ENCODE results near the gene ASXL1.

- TF ChIP-seq JUNB (IDR thresholded peaks at IDR 0.05) (no peak), REST (IDR thresholded peaks at IDR 0.05; ENCODE audit: low read depth, low read length) (no peak), CTCF (IDR thresholded peaks at IDR 0.05 in 2 of 3, conservative IDR thresholded peaks at IDR 0.05 in 1 of 3; ENCODE audit: control insufficient read depth in 2 of 3, extremely low read depth in 1 of 3, insufficient read depth in 1 of 3, low read depth in 3 of 3, low read length in 3 of 3) (no peak), MYC (IDR thresholded peaks at IDR 0.05; ENCODE audit: insufficient read depth, insufficient read length, insufficient replicate concordance, low read length, severe bottlenecking) (no peak), NR2C2 (IDR thresholded peaks at IDR 0.05; ENCODE audit: borderline replicate concordance, control insufficient read depth, insufficient read length, low read depth) (no peak), GABPA (IDR thresholded peaks at IDR 0.05; ENCODE audit: low read depth) (no peak), POLR2AphosphoS5 (IDR thresholded peaks at IDR 0.05; ENCODE audit: low read length) (no peak), BHLHE40 (IDR thresholded peaks at IDR 0.05; ENCODE audit: borderline replicate concordance in 1 of 2, low read depth in 2 of 2, low read length in 1 of 2) (no peak)
These were observed 71.7 kb downstream of the ASXL1 start for GRCh38 chr20:32429745-32430360.
